GM23338 (cell line): ENCODE results near the gene FLYWCH1. TPM values are rescaled to one million over a fixed set of nuclear protein-coding genes. Genes with fewer than 3 reads are reported as not detected.

Experiments
- ATAC-seq: fragments of 200-7000 bp; cut with Tn5 transposase; 3 replicates; pipeline ENCODE4 v1.9.1; 2020
- DNase-seq: peaks from one replicate; pipeline ENCODE4 v3.0.0-alpha.2; 2015; ENCODE audit warnings: low spot score
- H2AFZ ChIP-seq: fragments of 200-600 bp; sonication (generic); 2 replicates; pipeline ENCODE4 v1.8.0; 2016; ENCODE audit warnings: antibody characterized with exemption, mild to moderate bottlenecking, moderate library complexity
- H3F3A ChIP-seq: fragments of 200-600 bp; sonication (generic); replicated peaks from 2 replicates; pipeline ENCODE4 v1.8.0; 2017; ENCODE audit warnings: antibody characterized with exemption, mixed run types, low read depth
- H3K27ac ChIP-seq: fragments of 200-600 bp; sonication (generic); 2 replicates; pipeline ENCODE4 v1.6.1; 2016; ENCODE audit warnings: low read depth
- H3K27me3 ChIP-seq: fragments of 200-600 bp; sonication (generic); 2 replicates; pipeline ENCODE4 v1.8.0; 2016; ENCODE audit warnings: mild to moderate bottlenecking, mixed run types, moderate library complexity; ENCODE audit not compliant: insufficient read depth
- H3K36me3 ChIP-seq: fragments of 200-600 bp; sonication (generic); 2 replicates; pipeline ENCODE4 v1.8.0; 2016; ENCODE audit warnings: mild to moderate bottlenecking; ENCODE audit not compliant: insufficient read depth
- H3K4me1 ChIP-seq: fragments of 200-600 bp; sonication (generic); 2 replicates; pipeline ENCODE4 v1.8.0; 2016; ENCODE audit warnings: mild to moderate bottlenecking, moderate library complexity; ENCODE audit not compliant: insufficient read depth
- H3K4me2 ChIP-seq: fragments of 200-600 bp; sonication (generic); 2 replicates; pipeline ENCODE4 v1.7.1; 2017; ENCODE audit warnings: mixed run types
- H3K4me3 ChIP-seq: fragments of 200-600 bp; sonication (generic); 2 replicates; pipeline ENCODE4 v1.6.1; 2016; ENCODE audit warnings: mixed run types
- H3K79me2 ChIP-seq: fragments of 200-600 bp; sonication (generic); replicated peaks from 2 replicates; pipeline ENCODE4 v1.8.0; 2017; ENCODE audit warnings: mild to moderate bottlenecking; ENCODE audit not compliant: insufficient read depth
- H3K9me2 ChIP-seq: fragments of 200-600 bp; sonication (generic); 2 replicates; pipeline ENCODE4 v1.8.0; 2017; ENCODE audit not compliant: insufficient read depth
- H4K20me1 ChIP-seq: fragments of 200-600 bp; sonication (generic); replicated peaks from 2 replicates; pipeline ENCODE4 v1.8.0; 2017; ENCODE audit warnings: mild to moderate bottlenecking; ENCODE audit not compliant: insufficient read depth
- H3K27ac Mint-ChIP-seq: 2 replicates; pipeline ENCODE4 v1.8.0; 2020; ENCODE audit warnings: inconsistent platforms, mild to moderate bottlenecking, moderate library complexity, mixed read lengths
- H3K27me3 Mint-ChIP-seq: 3 replicates; pipeline ENCODE4 v1.8.0; 2022; ENCODE audit warnings: low read depth, mild to moderate bottlenecking, moderate library complexity, mixed read lengths, inconsistent platforms; ENCODE audit not compliant: insufficient read depth, poor library complexity
- H3K36me3 Mint-ChIP-seq: 3 replicates; pipeline ENCODE4 v1.8.0; 2021; ENCODE audit warnings: low read depth, mild to moderate bottlenecking, inconsistent platforms, moderate library complexity, mixed read lengths
- H3K4me1 Mint-ChIP-seq: 3 replicates; pipeline ENCODE4 v1.8.0; 2020; ENCODE audit warnings: mild to moderate bottlenecking, inconsistent platforms, mixed read lengths
- H3K4me3 Mint-ChIP-seq: 3 replicates; pipeline ENCODE4 v1.8.0; 2021; ENCODE audit warnings: moderate library complexity, mild to moderate bottlenecking, inconsistent platforms, mixed read lengths
- H3K9me3 Mint-ChIP-seq: 3 replicates; pipeline ENCODE4 v1.8.0; 2020; ENCODE audit warnings: moderate library complexity, mild to moderate bottlenecking, inconsistent platforms, mixed read lengths
- EZH2phosphoT487 ChIP-seq: fragments of 200-600 bp; sonication (generic); IDR thresholded peaks from one replicate; pipeline ENCODE4 v1.8.1; 2018; ENCODE audit warnings: antibody characterized with exemption; ENCODE audit not compliant: unreplicated experiment
- POLR2AphosphoS5 ChIP-seq: IDR thresholded peaks from 2 replicates; pipeline ENCODE4 v1.6.1; 2016; ENCODE audit warnings: antibody characterized with exemption, low read depth
- polyA plus RNA-seq: library from polyadenylated mRNA; unstranded; fragments of >200 nt; fragmentation: Nextera tagmentation; extraction: Ambion mirVana; gene quantifications from 2 replicates; pipeline ENCODE4 v1.2.1, GENCODE V29; 2016
- total RNA-seq: library from RNA; depleted of rRNA; stranded (reverse); fragments of >200 nt; shearing (Covaris generic); gene quantifications from 2 replicates; pipeline ENCODE4 v1.2.3, GENCODE V29; 2014
- TF ChIP-seq, protein P1 (sequence below), 2 experiments: fragments of 200-600 bp in 1 of 2; sonication (generic) in 1 of 2; conservative IDR thresholded peaks; 2 replicates each; pipeline versions ENCODE4 v1.5.1 to v1.6.1; 2016 to 2017; ENCODE audit warnings: antibody characterized with exemption in 2 of 2, low read depth in 2 of 2, mild to moderate bottlenecking in 2 of 2, moderate library complexity in 1 of 2
- TF ChIP-seq, protein P2 (sequence below): IDR thresholded peaks from 2 replicates; pipeline ENCODE4 v1.6.1; 2016; ENCODE audit warnings: antibody characterized with exemption

FLYWCH1 gene
- total and polyA plus RNA-seq, 2 experiments from 2014 or later: 6.0 to 29.3 TPM

DNA sequence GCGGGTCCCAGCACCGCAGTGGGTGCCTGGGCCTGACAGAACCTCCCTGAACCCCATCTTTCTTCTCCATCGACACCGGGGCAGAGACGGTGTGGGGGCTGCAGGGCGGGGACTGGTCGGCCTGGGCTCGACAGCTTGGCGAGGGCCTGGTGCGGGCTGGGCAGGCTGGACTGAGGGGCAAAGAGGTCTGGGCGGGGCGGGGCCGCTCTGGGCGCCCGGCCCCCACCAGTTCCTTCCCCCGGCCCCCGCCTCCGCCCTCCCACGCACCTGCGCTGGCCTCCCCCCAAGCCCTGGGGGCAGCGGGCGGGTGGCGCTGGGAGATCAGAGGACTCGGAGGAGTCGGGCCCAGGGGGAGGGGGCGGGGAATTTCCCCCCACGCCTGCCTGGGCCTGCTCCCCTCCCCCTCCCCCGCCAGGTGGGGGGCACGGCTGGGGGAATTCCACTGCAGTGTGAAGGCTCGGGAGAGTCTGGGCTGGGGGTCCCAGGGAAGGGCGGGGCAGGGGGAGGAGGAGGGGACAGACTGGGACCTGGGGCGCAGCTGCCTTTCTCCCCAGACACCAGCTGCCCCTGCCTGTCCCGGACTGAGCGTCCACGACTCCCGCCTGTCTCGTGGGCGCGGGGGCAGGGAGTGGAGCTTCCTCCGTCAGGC is 51.5 kb downstream of the FLYWCH1 start:
- Mint-ChIP-seq H3K36me3 (peaks cover 2% of the 10 kb centered on the region; the same call in 1 of the 3 replicates), H3K9me3 (no peaks in the 10 kb centered on the region), H3K4me3 (peak overlapping the region; percentile 89), H3K27me3 (peaks cover 30% of the 10 kb centered on the region), H3K27ac (no peak overlapping the region), H3K4me1 (peaks cover 8% of the 10 kb centered on the region)
- DNase-seq: no peak
- Histone ChIP-seq H3K4me2 (peak overlapping the region; percentile 98), H3F3A (peaks cover 28% of the 10 kb centered on the region), H3K9me2 (no peaks in the 10 kb centered on the region), H3K36me3 (no peaks in the 10 kb centered on the region), H3K27me3 (peaks cover 45% of the 10 kb centered on the region), H3K4me1 (peaks cover 15% of the 10 kb centered on the region; the same call in 1 of the 2 replicates), H3K4me3 (peak overlapping the region; percentile 83), H3K27ac (no peak overlapping the region), H3K79me2 (no peaks in the 10 kb centered on the region), H4K20me1 (no peaks in the 10 kb centered on the region), H2AFZ (peak overlapping the region; percentile 94)
- ATAC-seq: peak; percentile 4
- no peak for TF ChIP-seq EZH2phosphoT487
- TF ChIP-seq, protein P1, sequence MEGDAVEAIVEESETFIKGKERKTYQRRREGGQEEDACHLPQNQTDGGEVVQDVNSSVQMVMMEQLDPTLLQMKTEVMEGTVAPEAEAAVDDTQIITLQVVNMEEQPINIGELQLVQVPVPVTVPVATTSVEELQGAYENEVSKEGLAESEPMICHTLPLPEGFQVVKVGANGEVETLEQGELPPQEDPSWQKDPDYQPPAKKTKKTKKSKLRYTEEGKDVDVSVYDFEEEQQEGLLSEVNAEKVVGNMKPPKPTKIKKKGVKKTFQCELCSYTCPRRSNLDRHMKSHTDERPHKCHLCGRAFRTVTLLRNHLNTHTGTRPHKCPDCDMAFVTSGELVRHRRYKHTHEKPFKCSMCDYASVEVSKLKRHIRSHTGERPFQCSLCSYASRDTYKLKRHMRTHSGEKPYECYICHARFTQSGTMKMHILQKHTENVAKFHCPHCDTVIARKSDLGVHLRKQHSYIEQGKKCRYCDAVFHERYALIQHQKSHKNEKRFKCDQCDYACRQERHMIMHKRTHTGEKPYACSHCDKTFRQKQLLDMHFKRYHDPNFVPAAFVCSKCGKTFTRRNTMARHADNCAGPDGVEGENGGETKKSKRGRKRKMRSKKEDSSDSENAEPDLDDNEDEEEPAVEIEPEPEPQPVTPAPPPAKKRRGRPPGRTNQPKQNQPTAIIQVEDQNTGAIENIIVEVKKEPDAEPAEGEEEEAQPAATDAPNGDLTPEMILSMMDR (conservative IDR thresholded peaks at IDR 0.05; ENCODE audit: low read depth in 2 of 2): no peak
- TF ChIP-seq, protein P2, sequence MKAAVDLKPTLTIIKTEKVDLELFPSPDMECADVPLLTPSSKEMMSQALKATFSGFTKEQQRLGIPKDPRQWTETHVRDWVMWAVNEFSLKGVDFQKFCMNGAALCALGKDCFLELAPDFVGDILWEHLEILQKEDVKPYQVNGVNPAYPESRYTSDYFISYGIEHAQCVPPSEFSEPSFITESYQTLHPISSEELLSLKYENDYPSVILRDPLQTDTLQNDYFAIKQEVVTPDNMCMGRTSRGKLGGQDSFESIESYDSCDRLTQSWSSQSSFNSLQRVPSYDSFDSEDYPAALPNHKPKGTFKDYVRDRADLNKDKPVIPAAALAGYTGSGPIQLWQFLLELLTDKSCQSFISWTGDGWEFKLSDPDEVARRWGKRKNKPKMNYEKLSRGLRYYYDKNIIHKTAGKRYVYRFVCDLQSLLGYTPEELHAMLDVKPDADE: no peak

DNA sequence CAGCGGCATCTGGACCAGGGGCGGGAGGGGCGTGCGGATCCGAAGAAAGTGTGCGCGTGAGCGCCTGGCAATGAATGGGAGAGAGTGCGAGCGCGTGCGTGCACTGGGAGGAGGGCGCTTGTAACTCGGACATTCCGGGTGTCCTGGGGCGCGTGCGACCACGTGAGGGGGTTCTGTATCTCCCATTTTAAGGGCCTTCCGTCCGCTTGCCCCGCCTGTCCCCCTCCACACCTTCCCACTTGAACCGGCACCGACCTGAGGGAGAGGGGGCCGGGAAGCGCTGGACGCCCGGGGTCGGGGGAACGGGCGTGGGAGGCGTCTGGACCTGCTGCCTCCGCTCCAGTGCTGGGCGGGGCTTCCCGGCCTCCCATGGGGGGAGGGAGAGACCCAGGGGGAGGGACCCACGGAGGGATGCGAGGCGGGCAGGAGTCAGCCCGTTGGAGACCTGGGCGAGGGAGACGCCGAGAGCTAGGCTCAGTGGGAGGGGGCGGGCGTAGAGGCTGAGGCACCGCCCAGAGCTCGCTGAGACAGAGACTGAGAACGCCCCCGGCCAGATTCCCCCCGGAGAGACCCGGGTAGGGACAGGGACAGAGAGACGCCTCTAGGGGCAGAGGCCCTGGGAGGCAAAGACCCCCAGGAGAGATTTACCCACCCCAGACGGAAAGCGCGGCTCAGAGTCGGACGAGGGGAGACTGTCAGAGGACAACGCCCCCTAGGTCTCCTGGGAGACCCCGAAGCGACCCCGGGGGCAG is 52.2 kb downstream of the FLYWCH1 start, which contains the start of gene KREMEN2:
Gene KREMEN2 (plus strand): TSS at position 553 of the 752 bp plus-strand sequence. CDS start 246 bp downstream, outside the sequence.
- peak; percentile 32 for ATAC-seq
- Histone ChIP-seq H2AFZ (peak within 1 kb of the TSS; percentile 94), H3K4me3 (peak within 1 kb of the TSS; percentile 83), H3K79me2 (no peaks in the 10 kb centered on the region), H3K9me2 (no peaks in the 10 kb centered on the region), H4K20me1 (0 out of 2 replicates have a peak, but pooled peaks cover 3% of the 10 kb centered on the region), H3K27me3 (peaks cover 50% of the 10 kb centered on the region), H3F3A (peaks cover 32% of the 10 kb centered on the region), H3K4me2 (peak within 1 kb of the TSS; percentile 98), H3K36me3 (no peaks in the 10 kb centered on the region), H3K27ac (no peak within 1 kb of the TSS), H3K4me1 (peaks cover 20% of the 10 kb centered on the region; the same call in 1 of the 2 replicates)
- Mint-ChIP-seq H3K36me3 (peaks cover 4% of the 10 kb centered on the region; the same call in 1 of the 3 replicates), H3K27me3 (peaks cover 36% of the 10 kb centered on the region), H3K27ac (no peak within 1 kb of the TSS), H3K9me3 (no peaks in the 10 kb centered on the region), H3K4me3 (peak within 1 kb of the TSS; percentile 89), H3K4me1 (peaks cover 13% of the 10 kb centered on the region)
- peak; percentile 57; the same call in 1 of the 2 replicates for TF ChIP-seq POLR2AphosphoS5
- TF ChIP-seq, protein P2: no peak
- TF ChIP-seq, protein P1 (conservative IDR thresholded peaks at IDR 0.05; ENCODE audit: low read depth in 2 of 2): peak; percentile 16 to 37; a peak in 3 of 4 replicates
- peak; percentile 86 for DNase-seq
